ENCODE data around the gene FOLH1. TPM values are rescaled to one million over a fixed set of nuclear protein-coding genes. Genes with fewer than 3 reads are reported as not detected.
"Not testable (repeated sequence)": the region's sequence is repeated elsewhere in the genome, so short reads cannot be mapped to it uniquely, and the experiment has no call there.

The FOLH1 gene
- total RNA-seq = 10 to 100 TPM in 1 of 2 donors, 1 to 10 TPM in 1; 7.4 to 11.5 TPM
- 1 to 10 TPM; 7.0 to 8.7 TPM for polyA plus RNA-seq

DNA sequence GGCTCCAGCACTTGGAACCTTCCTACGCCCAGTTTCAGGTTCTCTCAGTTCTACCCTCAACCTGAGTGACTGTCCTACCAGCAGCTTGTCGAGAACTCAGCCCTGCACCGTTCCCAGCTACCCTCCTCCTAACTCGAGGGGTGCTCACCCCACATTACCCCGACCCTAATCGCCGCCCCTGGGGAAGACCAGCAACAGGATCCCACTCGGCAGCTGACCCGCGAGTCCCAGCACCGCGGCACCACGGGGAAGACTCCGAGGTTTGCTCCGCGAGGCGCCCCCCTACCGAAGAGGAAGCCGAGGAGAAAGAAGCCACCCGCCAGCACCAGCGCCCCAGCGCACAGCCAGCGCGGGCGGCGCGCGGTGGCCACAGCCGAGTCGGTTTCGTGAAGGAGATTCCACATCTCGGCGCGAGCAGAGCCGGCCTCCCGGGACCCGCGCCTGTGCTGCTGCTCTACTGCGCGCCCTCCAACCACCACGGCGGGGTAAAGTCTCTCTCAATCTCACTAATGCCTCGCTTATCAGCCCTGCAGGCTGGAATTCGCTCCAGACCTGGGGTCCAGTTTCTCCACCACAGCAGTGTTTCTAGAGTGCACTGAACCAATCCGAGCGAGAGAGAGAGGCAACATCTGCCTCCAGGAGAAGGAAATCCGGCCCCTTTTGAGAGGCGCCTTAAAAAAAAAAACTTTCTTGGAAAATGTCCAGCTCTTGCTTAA, at the start of gene FOLH1:
Gene FOLH1 (minus strand): TSS at position 597 of the 716 bp plus-strand sequence. CDS start 193 bp downstream, at position 404.
- Histone ChIP-seq H3K9ac (ENCODE audit: low read depth in 1 of 2, low read length in 2 of 2) (peak within 1 kb of the TSS; percentile 74 to 81), H3K9me3 (ENCODE audit: control insufficient read depth in 4 of 4, low read length in 3 of 4) (no peaks in the 10 kb centered on the region), H3K36me3 (ENCODE audit: control insufficient read depth in 4 of 4, insufficient read depth in 3 of 4, low read depth in 1 of 4, low read length in 3 of 4) (no peaks in the 10 kb centered on the region), H3K4me3 (ENCODE audit: low read depth in 1 of 3, low read length in 3 of 3) (peak within 1 kb of the TSS; percentile 86 to 92 (median 87)), H3K4me1 (ENCODE audit: control insufficient read depth in 4 of 4, insufficient read depth in 4 of 4, low read length in 3 of 4) (peaks cover 0 to 15% (median 12%) of the 10 kb centered on the region in 4 donors), H3K27ac (ENCODE audit: low read depth in 1 of 2, low read length in 2 of 2) (peak within 1 kb of the TSS; percentile 85 to 89), H3K27me3 (ENCODE audit: control insufficient read depth in 4 of 4, insufficient read depth in 4 of 4, low read length in 3 of 4) (no peaks in the 10 kb centered on the region)
- peak; percentile 57 for DNase-seq (ENCODE audit: low spot score)
- TF ChIP-seq HNF4G (IDR thresholded peaks at IDR 0.05) (no peak), RXRA (IDR thresholded peaks at IDR 0.05) (peak in 1 of 2 donors; percentile 22), TAF1 (conservative IDR thresholded peaks at IDR 0.05) (peak; percentile 78), YY1 (IDR thresholded peaks at IDR 0.05) (peak; percentile 74), NR2F2 (IDR thresholded peaks at IDR 0.05) (no peak), FOXA1 (IDR thresholded peaks at IDR 0.05) (no peak), GABPA (IDR thresholded peaks at IDR 0.05 in 1 of 2, conservative IDR thresholded peaks at IDR 0.05 in 1 of 2) (peak in 1 of 2 donors; percentile 24), HNF4A (conservative IDR thresholded peaks at IDR 0.05) (peak; percentile 53 to 57), SP1 (IDR thresholded peaks at IDR 0.05) (no peak), JUND (IDR thresholded peaks at IDR 0.05) (no peak), FOXA2 (IDR thresholded peaks at IDR 0.05) (no peak), RAD21 (IDR thresholded peaks at IDR 0.05) (peak in 1 of 2 donors; percentile 41), EGR1 (IDR thresholded peaks at IDR 0.05; ENCODE audit: low read depth in 2 of 2) (no peak)
- TF ChIP-seq, protein P1, sequence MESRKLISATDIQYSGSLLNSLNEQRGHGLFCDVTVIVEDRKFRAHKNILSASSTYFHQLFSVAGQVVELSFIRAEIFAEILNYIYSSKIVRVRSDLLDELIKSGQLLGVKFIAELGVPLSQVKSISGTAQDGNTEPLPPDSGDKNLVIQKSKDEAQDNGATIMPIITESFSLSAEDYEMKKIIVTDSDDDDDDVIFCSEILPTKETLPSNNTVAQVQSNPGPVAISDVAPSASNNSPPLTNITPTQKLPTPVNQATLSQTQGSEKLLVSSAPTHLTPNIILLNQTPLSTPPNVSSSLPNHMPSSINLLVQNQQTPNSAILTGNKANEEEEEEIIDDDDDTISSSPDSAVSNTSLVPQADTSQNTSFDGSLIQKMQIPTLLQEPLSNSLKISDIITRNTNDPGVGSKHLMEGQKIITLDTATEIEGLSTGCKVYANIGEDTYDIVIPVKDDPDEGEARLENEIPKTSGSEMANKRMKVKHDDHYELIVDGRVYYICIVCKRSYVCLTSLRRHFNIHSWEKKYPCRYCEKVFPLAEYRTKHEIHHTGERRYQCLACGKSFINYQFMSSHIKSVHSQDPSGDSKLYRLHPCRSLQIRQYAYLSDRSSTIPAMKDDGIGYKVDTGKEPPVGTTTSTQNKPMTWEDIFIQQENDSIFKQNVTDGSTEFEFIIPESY (IDR thresholded peaks at IDR 0.05) = no peak
- TF ChIP-seq, protein P2, sequence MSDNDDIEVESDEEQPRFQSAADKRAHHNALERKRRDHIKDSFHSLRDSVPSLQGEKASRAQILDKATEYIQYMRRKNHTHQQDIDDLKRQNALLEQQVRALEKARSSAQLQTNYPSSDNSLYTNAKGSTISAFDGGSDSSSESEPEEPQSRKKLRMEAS (IDR thresholded peaks at IDR 0.05) = no peak
- TF ChIP-seq, protein P3, sequence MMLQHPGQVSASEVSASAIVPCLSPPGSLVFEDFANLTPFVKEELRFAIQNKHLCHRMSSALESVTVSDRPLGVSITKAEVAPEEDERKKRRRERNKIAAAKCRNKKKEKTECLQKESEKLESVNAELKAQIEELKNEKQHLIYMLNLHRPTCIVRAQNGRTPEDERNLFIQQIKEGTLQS (IDR thresholded peaks at IDR 0.05) = no peak
- TF ChIP-seq, protein P4, sequence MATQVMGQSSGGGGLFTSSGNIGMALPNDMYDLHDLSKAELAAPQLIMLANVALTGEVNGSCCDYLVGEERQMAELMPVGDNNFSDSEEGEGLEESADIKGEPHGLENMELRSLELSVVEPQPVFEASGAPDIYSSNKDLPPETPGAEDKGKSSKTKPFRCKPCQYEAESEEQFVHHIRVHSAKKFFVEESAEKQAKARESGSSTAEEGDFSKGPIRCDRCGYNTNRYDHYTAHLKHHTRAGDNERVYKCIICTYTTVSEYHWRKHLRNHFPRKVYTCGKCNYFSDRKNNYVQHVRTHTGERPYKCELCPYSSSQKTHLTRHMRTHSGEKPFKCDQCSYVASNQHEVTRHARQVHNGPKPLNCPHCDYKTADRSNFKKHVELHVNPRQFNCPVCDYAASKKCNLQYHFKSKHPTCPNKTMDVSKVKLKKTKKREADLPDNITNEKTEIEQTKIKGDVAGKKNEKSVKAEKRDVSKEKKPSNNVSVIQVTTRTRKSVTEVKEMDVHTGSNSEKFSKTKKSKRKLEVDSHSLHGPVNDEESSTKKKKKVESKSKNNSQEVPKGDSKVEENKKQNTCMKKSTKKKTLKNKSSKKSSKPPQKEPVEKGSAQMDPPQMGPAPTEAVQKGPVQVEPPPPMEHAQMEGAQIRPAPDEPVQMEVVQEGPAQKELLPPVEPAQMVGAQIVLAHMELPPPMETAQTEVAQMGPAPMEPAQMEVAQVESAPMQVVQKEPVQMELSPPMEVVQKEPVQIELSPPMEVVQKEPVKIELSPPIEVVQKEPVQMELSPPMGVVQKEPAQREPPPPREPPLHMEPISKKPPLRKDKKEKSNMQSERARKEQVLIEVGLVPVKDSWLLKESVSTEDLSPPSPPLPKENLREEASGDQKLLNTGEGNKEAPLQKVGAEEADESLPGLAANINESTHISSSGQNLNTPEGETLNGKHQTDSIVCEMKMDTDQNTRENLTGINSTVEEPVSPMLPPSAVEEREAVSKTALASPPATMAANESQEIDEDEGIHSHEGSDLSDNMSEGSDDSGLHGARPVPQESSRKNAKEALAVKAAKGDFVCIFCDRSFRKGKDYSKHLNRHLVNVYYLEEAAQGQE (IDR thresholded peaks at IDR 0.05) = peak; percentile 70
- TF ChIP-seq, protein P5, sequence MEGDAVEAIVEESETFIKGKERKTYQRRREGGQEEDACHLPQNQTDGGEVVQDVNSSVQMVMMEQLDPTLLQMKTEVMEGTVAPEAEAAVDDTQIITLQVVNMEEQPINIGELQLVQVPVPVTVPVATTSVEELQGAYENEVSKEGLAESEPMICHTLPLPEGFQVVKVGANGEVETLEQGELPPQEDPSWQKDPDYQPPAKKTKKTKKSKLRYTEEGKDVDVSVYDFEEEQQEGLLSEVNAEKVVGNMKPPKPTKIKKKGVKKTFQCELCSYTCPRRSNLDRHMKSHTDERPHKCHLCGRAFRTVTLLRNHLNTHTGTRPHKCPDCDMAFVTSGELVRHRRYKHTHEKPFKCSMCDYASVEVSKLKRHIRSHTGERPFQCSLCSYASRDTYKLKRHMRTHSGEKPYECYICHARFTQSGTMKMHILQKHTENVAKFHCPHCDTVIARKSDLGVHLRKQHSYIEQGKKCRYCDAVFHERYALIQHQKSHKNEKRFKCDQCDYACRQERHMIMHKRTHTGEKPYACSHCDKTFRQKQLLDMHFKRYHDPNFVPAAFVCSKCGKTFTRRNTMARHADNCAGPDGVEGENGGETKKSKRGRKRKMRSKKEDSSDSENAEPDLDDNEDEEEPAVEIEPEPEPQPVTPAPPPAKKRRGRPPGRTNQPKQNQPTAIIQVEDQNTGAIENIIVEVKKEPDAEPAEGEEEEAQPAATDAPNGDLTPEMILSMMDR (IDR thresholded peaks at IDR 0.05; ENCODE audit: low read depth, low read length, missing input control) = no peak
- 3% methylated on average over 48 of the region's 48 CpGs for WGBS

DNA sequence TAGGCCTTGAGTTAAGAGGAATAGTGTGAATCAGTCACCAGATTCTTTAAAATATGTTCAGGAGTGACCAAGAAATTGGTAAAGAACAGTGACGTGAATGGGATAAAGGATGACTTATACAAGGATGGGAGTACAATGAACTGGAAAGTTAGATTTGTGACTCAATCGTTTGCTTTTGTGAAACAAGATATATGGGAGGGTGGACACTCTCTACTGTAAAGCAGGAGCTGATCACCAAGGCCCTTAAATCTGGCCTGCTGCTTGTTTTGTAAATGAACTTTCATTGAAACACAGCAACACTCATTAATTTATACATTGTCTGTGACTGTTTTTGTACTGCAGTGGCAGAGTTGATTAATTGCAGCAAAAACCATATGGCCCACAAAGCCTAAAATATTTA, 46.7 kb upstream of the FOLH1 start:
- H3K9me3 ChIP-seq (ENCODE audit: control insufficient read depth in 4 of 4, low read length in 3 of 4) = not testable (repeated sequence)

DNA sequence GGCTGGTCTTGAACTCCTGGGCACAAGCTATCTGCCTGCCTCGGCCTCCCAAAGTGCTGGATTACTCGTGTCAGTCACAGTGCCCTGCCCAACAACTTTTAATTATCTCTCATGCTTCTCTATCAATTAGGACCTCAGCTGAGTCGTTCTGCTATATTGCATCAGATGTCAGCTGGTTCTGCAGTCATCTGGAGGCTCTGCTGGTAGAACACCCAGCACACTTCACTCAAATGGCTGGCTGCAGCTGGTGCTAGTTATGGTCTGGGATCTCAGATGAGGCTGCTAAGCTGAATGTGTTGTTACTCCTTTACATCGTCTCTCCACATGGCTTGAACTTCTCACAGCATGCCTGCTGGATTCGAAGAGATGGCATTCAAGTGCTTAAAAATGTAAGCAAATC, 42.8 kb upstream of the FOLH1 start:
- not testable (repeated sequence) for H3K9ac ChIP-seq (ENCODE audit: low read depth in 1 of 2, low read length in 2 of 2); H3K27ac ChIP-seq (ENCODE audit: low read depth in 1 of 2, low read length in 2 of 2); H3K9me3 ChIP-seq (ENCODE audit: control insufficient read depth in 4 of 4, low read length in 3 of 4); H3K4me3 ChIP-seq (ENCODE audit: low read depth in 1 of 3, low read length in 3 of 3); H3K36me3 ChIP-seq (ENCODE audit: control insufficient read depth in 4 of 4, insufficient read depth in 3 of 4, low read depth in 1 of 4, low read length in 3 of 4); H3K27me3 ChIP-seq (ENCODE audit: control insufficient read depth in 4 of 4, insufficient read depth in 4 of 4, low read length in 3 of 4); DNase-seq (ENCODE audit: low spot score); H3K4me1 ChIP-seq (ENCODE audit: control insufficient read depth in 4 of 4, insufficient read depth in 4 of 4, low read length in 3 of 4)
- WGBS = 78% methylated on average over 5 of the region's 5 CpGs

More for the DNA sequence above, 46.7 kb upstream of the FOLH1 start:
- DNase-seq (ENCODE audit: low spot score); H3K27ac ChIP-seq (ENCODE audit: low read depth in 1 of 2, low read length in 2 of 2); H3K36me3 ChIP-seq (ENCODE audit: control insufficient read depth in 4 of 4, insufficient read depth in 3 of 4, low read depth in 1 of 4, low read length in 3 of 4); H3K27me3 ChIP-seq (ENCODE audit: control insufficient read depth in 4 of 4, insufficient read depth in 4 of 4, low read length in 3 of 4); H3K4me3 ChIP-seq (ENCODE audit: low read depth in 1 of 3, low read length in 3 of 3); H3K4me1 ChIP-seq (ENCODE audit: control insufficient read depth in 4 of 4, insufficient read depth in 4 of 4, low read length in 3 of 4); H3K9ac ChIP-seq (ENCODE audit: low read depth in 1 of 2, low read length in 2 of 2): not testable (repeated sequence)
- 77% methylated on average over 2 of the region's 2 CpGs for WGBS

Measured in liver (tissue), 9 donors.